Colon (tissue), 2 donors: ENCODE results near the gene DUOX1.
"Not testable (repeated sequence)": the region's sequence is repeated elsewhere in the genome, so short reads cannot be mapped to it uniquely, and the experiment has no call there.

Experiments used
- FAIRE-seq: peaks from 2 replicates; lab custom pipeline; 2012; peaks lifted over from hg19 to GRCh38; lab: Jason Lieb, UNC
- donor health status: control.
- donor health status: control.

Gene DUOX1

GRCh38 chr15:45121706-45122417 lies 7.9 kb upstream of the DUOX1 start:
- no peak for FAIRE-seq

- FAIRE-seq, result no peak
Observed at GRCh38 chr15:45122719-45123118, 7.1 kb upstream of the DUOX1 start.

GRCh38 chr15:45123397-45123796 lies 6.4 kb upstream of the DUOX1 start:
- FAIRE-seq, result no peak

- FAIRE-seq, result no peak
Observed at GRCh38 chr15:45126535-45127158, 3.1 kb upstream of the DUOX1 start.

- no peak for FAIRE-seq
Observed at GRCh38 chr15:45128971-45129639, 689 bp upstream of the DUOX1 start.

GRCh38 chr15:45130291-45131000 lies 652 bp downstream of the DUOX1 start:
- FAIRE-seq, result no peak

- no peak for FAIRE-seq
Observed at GRCh38 chr15:45131510-45131909, 1.7 kb downstream of the DUOX1 start.

GRCh38 chr15:45132844-45133560 lies 3.2 kb downstream of the DUOX1 start:
- no peak for FAIRE-seq

GRCh38 chr15:45133561-45133920 lies 3.7 kb downstream of the DUOX1 start:
- no peak for FAIRE-seq

- FAIRE-seq, result no peak
Observed at GRCh38 chr15:45134046-45134445, 4.3 kb downstream of the DUOX1 start.

GRCh38 chr15:45134682-45135604 lies 5.1 kb downstream of the DUOX1 start:
- no peak for FAIRE-seq

- FAIRE-seq, result not testable (repeated sequence)
Observed at GRCh38 chr15:45135705-45136377, 6.0 kb downstream of the DUOX1 start.

- FAIRE-seq, result no peak
Observed at GRCh38 chr15:45136378-45136764, 6.6 kb downstream of the DUOX1 start.

- FAIRE-seq, result no peak
Observed at GRCh38 chr15:45137703-45138102, 7.9 kb downstream of the DUOX1 start.

- FAIRE-seq, result no peak
Observed at GRCh38 chr15:45138814-45139765, 9.3 kb downstream of the DUOX1 start.

- FAIRE-seq, result no peak
Observed at GRCh38 chr15:45139770-45140169, 10.0 kb downstream of the DUOX1 start.

GRCh38 chr15:45140557-45141250 lies 10.9 kb downstream of the DUOX1 start:
- FAIRE-seq, result no peak

GRCh38 chr15:45141386-45141785 lies 11.6 kb downstream of the DUOX1 start:
- FAIRE-seq, result no peak

- FAIRE-seq, result no peak
Observed at GRCh38 chr15:45143056-45143455, 13.3 kb downstream of the DUOX1 start.
